HUES48 (cell line): Measurements from ENCODE around the gene ARSA.
"Not testable (repeated sequence)": the region's sequence is repeated elsewhere in the genome, so short reads cannot be mapped to it uniquely, and the experiment has no call there.

Experiments used
- H3K27ac ChIP-seq: one replicate; pipeline ENCODE4 v1.7.0; 2013; ENCODE audit warnings: low read depth, low read length, inconsistent platforms
- H3K27me3 ChIP-seq: 2 replicates; pipeline ENCODE4 v1.6.1; 2013; ENCODE audit warnings: mild to moderate bottlenecking, low read length; ENCODE audit not compliant: control insufficient read depth, insufficient read depth
- H3K36me3 ChIP-seq: 2 replicates; pipeline ENCODE4 v1.6.1; 2013; ENCODE audit warnings: low read length; ENCODE audit not compliant: control insufficient read depth, insufficient read depth
- H3K4me1 ChIP-seq: 2 replicates; pipeline ENCODE4 v1.6.1; 2013; ENCODE audit warnings: mild to moderate bottlenecking, low read length; ENCODE audit not compliant: control insufficient read depth, insufficient read depth
- H3K4me3 ChIP-seq: 2 replicates; pipeline ENCODE4 v1.5.1; 2013; ENCODE audit warnings: mild to moderate bottlenecking, low read depth, low read length
- H3K9ac ChIP-seq: 2 replicates; pipeline ENCODE4 v1.6.1; 2013; ENCODE audit warnings: mild to moderate bottlenecking, low read depth, low read length, moderate library complexity
- H3K9me3 ChIP-seq: 2 replicates; pipeline ENCODE4 v1.6.1; 2013; ENCODE audit warnings: low read length; ENCODE audit not compliant: control insufficient read depth, insufficient read depth

Gene ARSA

DNA sequence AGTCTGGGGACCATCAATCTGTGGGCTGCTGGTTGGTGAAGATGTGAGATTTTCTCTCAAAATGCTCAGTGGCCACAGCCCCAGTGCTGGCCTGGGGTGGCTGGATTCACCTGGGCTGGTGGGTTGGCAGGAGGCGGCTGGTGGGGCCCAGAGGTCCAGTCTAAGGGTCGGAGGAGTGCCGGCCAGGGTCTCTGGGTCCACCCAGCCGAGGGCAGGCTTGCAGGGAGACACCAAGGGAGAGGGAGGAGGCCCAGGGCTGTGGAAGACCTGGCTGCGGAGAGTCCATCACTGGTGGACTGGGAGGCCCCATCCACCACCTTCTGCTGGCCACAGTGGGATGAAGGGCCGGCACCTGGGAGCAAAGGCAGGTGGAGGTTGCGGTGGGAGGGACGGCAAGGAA, 44.1 kb upstream of the ARSA start:
- H3K9ac ChIP-seq = no peak overlapping the region
- H3K4me1 ChIP-seq = peaks cover 8% of the 10 kb centered on the region; the same call in 1 of the 2 replicates
- H3K36me3 ChIP-seq = no peaks in the 10 kb centered on the region
- H3K9me3 ChIP-seq = no peaks in the 10 kb centered on the region
- H3K27me3 ChIP-seq = peaks cover 31% of the 10 kb centered on the region
- H3K27ac ChIP-seq = no peak overlapping the region
- H3K4me3 ChIP-seq = no peak overlapping the region

DNA sequence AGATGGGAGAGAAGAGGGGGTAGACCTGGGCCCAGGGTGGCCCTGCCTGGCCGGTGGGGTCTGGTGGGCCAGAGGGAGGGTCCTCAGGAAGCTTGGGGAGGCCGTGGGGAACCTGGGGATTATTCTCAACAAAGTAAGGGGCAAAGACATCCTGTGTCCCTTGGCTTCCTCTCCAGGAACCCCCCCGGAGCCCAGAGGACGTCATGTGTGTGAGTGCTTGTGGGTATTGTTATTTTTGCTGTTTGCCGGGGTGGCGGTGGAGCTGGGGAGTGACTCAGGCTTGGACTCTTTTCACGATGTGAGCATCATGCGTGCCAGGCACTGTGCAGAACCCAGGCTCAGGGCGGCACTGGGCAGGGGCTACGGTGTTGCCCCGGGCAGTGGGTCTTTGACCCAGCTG, 43.7 kb upstream of the ARSA start:
- Histone ChIP-seq H3K9me3 (no peaks in the 10 kb centered on the region), H3K4me1 (peaks cover 8% of the 10 kb centered on the region; the same call in 1 of the 2 replicates), H3K4me3 (no peak overlapping the region), H3K9ac (no peak overlapping the region), H3K27me3 (peaks cover 31% of the 10 kb centered on the region), H3K36me3 (no peaks in the 10 kb centered on the region), H3K27ac (no peak overlapping the region)

DNA sequence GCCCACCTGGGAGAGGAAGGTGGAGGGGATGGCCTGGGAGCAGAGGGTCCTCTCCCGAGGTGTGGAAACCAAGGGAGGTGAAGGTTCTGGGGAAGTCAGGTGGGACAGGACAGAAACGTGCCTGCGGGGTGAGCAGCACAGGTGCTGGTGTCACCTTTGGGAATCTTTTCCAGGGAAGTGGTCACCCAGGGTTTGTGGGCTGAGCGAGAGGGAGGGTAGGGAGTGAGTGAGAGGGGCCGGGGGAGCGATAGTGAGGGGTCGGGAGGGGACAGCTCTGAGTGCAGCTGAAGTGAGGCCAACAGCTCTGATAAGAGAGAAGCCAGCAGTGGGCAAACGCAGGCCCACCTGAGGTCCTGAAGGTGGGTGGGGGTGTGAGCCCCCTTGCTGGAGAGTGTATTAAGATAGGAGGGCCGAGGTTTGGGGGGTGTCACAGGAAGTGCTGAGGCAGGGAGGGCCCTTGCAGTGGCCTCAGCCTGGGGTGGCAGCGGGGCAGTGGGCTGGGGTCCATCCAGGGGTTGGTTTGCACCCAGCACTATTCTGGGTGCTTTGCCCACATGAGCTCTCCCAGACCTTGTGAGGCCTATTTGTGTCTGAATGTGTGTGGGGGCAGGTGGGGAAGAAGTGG, 43.1 kb upstream of the ARSA start:
- Histone ChIP-seq H3K36me3 (no peaks in the 10 kb centered on the region), H3K4me3 (no peak overlapping the region), H3K27ac (no peak overlapping the region), H3K9me3 (no peaks in the 10 kb centered on the region), H3K4me1 (peaks cover 8% of the 10 kb centered on the region; the same call in 1 of the 2 replicates), H3K27me3 (peaks cover 28% of the 10 kb centered on the region), H3K9ac (no peak overlapping the region)

DNA sequence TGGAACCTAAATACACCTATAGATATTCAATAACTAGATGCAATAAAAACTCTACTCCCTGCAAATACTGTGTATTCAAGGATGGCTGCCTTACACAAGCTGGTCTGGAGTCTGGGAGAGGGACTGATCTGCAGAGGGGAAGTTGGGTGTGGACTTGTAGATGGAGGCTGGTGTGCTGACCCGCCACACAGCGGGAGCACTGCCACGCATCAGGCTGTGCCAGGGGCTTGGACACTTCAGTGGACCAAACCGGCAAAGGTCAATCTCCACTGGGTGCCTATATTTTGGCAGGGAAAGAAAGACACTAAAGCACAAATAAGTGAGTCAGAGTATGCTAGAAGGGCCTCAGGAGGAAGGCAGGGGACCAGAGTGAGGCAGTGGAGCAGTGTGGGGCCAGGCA, 42.6 kb upstream of the ARSA start:
- H3K27ac ChIP-seq = no peak overlapping the region
- H3K9me3 ChIP-seq = no peaks in the 10 kb centered on the region
- H3K4me1 ChIP-seq = peaks cover 8% of the 10 kb centered on the region; the same call in 1 of the 2 replicates
- H3K36me3 ChIP-seq = no peaks in the 10 kb centered on the region
- H3K27me3 ChIP-seq = peaks cover 23% of the 10 kb centered on the region
- H3K9ac ChIP-seq = no peak overlapping the region
- H3K4me3 ChIP-seq = no peak overlapping the region

DNA sequence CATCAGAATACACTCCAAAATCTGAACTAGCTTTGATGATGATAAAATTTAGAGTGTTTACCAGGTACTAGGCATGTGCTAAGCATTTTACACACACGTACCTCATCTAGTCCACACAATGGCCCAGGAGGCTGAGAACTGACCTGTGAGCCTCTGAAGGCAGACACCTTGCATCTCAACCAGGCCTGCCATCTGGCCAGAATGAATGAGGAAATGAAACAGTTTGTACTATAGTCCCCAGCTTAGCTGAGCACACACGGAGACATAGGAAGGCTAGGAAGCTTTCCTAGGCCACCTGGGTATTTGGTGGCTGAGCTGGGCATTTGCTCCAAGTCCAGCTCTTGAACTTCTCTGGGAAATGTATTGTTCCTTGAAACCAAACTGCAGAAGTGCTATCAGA, 37.8 kb upstream of the ARSA start:
- Histone ChIP-seq H3K27ac (no peak overlapping the region), H3K36me3 (no peaks in the 10 kb centered on the region), H3K9me3 (no peaks in the 10 kb centered on the region), H3K4me3 (no peak overlapping the region), H3K27me3 (peaks cover 9% of the 10 kb centered on the region), H3K9ac (no peak overlapping the region), H3K4me1 (no peaks in the 10 kb centered on the region)

DNA sequence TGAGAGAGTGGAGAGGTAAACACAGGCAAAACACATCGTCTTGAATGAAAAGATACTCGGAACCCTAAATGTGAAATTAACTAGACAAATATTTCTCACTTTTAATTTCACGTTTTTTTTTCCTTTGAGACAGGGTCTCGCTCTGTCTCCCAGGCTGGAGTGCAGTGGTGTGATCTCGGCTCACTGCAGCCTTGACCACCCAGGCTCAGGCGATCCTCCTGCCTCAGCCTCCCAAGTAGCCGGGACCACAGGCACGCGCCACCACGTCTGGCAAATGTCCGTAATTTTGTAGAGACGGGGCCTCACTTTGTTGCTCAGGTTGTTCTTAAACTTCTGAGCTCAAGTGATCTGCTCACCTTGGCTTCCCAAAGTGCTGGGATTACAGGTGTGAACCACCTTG, 37.3 kb upstream of the ARSA start:
- H3K9me3 ChIP-seq = no peaks in the 10 kb centered on the region
- no peak overlapping the region for H3K9ac ChIP-seq
- no peak overlapping the region for H3K27ac ChIP-seq
- no peaks in the 10 kb centered on the region for H3K36me3 ChIP-seq
- peaks cover 9% of the 10 kb centered on the region for H3K27me3 ChIP-seq
- no peak overlapping the region for H3K4me3 ChIP-seq
- no peaks in the 10 kb centered on the region for H3K4me1 ChIP-seq

DNA sequence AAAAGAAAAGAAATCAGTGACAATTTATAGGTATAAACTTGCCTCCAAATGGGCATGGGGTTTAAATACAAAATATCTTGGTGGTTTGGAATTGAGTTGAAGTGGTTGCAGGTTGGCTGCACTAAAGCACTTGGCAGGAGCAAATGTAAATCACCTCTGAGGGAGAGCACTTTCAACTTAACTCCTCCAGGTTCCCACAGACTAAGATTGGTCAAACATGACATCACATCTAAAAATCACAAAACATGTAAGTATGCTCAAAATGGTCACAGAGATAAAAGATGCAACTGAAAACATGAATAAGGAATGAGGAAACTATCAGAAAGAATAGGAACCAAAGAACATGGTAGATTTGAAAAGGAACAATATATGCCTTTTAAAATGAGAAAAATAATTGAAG, 32.4 kb upstream of the ARSA start:
- H3K4me3 ChIP-seq = no peak overlapping the region
- no peaks in the 10 kb centered on the region for H3K4me1 ChIP-seq
- H3K9ac ChIP-seq = no peak overlapping the region
- no peak overlapping the region for H3K27ac ChIP-seq
- H3K9me3 ChIP-seq = no peaks in the 10 kb centered on the region; the same call in 1 of the 2 replicates
- peaks cover 18% of the 10 kb centered on the region for H3K27me3 ChIP-seq
- no peaks in the 10 kb centered on the region for H3K36me3 ChIP-seq

DNA sequence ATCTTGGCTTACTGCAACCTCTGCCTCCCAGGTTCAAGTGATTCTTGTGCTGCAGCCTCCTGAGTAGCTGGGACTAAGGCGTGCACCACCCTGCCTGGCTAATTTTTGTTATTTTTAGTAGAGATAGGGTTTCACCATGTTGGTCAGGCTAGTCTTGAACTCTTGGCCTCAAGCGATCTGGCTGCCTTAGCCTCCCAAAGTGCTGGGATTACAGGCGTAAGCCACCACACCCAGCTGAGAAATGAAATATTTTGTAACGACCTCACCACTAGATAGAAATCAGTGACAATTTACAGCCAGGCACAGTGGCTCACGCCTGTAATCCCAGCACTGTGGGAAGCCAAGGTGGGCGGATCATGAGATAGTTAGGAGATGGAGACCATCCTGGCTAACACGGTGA, 31.8 kb upstream of the ARSA start:
- not testable (repeated sequence) for H3K36me3 ChIP-seq, H3K9me3 ChIP-seq, H3K9ac ChIP-seq, H3K4me1 ChIP-seq, H3K27ac ChIP-seq, H3K4me3 ChIP-seq
- H3K27me3 ChIP-seq = peaks cover 18% of the 10 kb centered on the region

DNA sequence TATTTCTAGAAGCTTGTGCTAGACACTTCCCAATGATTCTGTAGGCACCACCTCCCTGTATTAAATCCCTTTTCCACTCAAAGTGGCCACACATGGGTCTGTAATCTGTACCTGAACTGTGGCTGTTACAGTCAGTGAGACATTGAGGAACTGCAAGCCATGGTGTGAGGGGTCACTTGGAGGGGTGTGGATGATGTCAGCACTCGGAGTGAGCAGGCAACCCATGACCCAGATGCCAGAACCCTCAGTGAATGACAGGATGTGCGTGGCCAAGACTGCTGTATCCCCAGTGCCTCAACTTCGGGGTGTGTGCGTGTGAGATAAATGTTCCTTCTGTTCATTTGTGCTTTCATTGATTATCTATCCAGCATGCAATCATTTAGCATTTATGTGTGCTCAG, 30.0 kb upstream of the ARSA start:
- no peak overlapping the region for H3K27ac ChIP-seq
- H3K27me3 ChIP-seq = peaks cover 20% of the 10 kb centered on the region
- peaks cover 5% of the 10 kb centered on the region; the same call in 1 of the 2 replicates for H3K9me3 ChIP-seq
- no peaks in the 10 kb centered on the region for H3K36me3 ChIP-seq
- H3K4me1 ChIP-seq = no peaks in the 10 kb centered on the region
- no peak overlapping the region for H3K4me3 ChIP-seq
- H3K9ac ChIP-seq = no peak overlapping the region

DNA sequence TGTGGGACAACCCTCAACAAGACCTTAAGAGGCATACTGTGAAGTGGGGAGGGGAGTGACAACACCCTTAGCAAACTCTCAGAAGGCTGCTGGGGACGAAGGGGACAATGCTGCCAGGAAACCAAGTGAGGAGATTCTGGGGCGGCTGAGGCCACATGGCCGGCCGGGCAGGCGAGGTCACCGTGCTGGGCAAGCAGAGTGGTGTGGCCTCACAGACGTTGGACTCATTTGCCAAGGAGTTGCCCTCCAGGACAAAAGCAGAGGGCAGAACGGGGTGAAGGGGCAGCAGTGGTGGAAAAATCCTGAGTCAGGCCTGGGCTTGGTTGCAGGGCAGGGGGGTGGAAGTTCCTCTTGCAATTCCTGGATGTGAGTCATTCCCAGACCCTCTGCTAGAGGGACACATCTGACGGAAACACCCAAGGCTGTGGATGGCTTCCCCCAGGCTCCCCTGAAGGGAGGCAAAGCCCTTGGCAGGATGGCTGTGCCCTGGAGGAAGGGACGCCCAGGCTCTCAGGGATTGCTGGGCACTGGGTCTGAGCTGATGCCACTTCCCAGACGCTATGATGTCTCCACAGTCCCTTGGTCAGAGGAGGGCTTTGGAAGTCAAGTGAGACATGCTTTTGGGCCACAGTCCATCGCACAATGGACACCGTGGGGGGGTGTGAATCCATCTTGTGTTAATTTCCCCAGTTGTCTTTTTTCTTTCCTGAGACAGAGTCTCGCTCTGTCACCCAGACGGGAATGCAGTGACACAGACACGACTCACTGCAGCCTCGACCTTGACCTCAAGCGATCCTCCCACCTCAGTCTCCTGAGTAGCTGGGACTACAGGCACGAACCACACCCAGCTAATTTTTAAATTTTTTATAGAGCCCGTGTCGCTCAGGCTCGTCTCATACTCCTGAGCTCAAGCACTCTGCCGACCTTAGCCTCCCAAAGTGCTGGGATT, 28.4 kb upstream of the ARSA start:
- Histone ChIP-seq H3K36me3 (no peaks in the 10 kb centered on the region), H3K4me3 (no peak overlapping the region), H3K4me1 (no peaks in the 10 kb centered on the region), H3K9ac (no peak overlapping the region), H3K27ac (peak overlapping the region; percentile 39), H3K27me3 (peaks cover 20% of the 10 kb centered on the region), H3K9me3 (peaks cover 7% of the 10 kb centered on the region)

DNA sequence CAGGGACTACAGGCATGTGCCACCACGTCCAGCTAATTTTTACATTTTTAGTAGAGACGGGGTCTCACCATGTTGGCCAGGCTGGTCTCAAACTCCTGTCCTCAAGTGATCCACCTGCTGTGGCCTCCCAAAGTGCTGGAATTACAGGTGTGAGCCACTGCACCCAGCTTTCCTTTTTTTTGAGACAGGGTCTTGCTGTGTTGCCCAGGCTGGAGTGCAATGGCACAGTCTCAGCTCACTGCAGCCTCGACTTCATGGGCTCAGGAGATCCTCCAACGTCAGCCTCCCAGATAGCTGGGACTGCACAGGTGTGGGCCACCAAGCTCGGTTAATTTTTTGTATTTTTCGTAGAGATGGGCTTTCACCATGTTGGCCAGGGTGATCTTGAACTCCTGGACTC, 26.7 kb upstream of the ARSA start:
- not testable (repeated sequence) for H3K9ac ChIP-seq, H3K4me1 ChIP-seq, H3K27ac ChIP-seq, H3K4me3 ChIP-seq, H3K36me3 ChIP-seq
- Histone ChIP-seq H3K27me3 (peaks cover 20% of the 10 kb centered on the region), H3K9me3 (peaks cover 15% of the 10 kb centered on the region)
